ENCODE data around the gene KRTAP10-1.

DNA sequence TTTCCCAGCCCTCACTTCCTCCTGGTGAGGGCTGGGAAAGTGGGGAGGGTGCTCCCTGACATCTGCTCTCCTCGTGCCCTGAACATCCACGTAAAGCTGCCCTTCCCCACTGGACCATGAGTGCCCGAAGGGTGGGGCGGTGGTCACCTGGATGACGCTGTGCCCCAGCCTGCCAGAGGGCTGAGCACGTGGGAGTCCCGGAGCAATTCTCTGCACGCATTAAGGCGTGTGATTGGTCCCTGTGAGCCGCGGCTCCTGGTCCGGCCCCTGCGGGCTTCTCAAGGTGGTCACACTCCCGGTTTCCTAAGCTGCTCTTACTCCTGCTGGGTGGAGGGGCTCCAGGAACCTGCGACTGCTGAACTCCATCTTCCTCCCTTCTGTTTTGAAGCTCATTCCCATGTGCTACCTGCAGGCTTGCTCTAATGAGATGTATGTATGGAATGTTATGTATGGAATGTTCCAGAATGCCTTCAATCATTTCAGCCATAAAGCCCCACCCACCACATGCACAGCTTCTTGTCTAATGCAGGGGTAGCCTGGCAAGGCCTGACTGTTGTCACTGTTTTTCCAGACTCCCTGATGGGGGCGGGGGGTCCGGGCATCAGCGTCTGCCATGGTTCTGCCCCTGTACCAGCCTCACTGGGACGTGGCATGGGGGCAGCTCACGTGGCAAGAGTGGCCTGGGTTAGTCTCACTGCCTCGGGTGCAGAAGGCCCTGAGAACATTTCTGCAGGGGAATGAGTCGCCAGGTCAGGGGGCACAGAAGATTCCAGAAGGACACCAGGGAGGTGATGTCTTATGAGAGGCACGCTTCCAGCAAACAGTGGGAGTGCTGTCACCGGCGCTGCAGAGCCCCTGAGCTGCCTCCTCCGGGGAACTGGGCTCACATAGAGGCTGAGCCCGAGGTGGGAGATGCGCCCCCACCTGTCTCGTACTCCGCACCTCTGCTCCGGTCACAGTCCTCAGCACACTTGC is 19.4 kb downstream of the KRTAP10-1 start:
- TF ChIP-seq EZH2 (IDR thresholded peaks at IDR 0.05) (no peak), POLR2AphosphoS5 (IDR thresholded peaks at IDR 0.05; ENCODE audit: borderline replicate concordance, low read depth, low read length) (no peak)
